HG03558 (cell line): ENCODE data around the gene PNLIP.

Experiments
- ATAC-seq: cut with Tn5 transposase; IDR thresholded peaks from one replicate; pipeline ENCODE4 v1.9.1; 2021; ENCODE audit warnings: moderate number of reproducible peaks; ENCODE audit not compliant: unreplicated experiment; ENCODE audit errors: extremely low read depth

The PNLIP gene

GRCh38 chr10:116611153-116611545 lies 65.4 kb downstream of the PNLIP start:
- no peak for ATAC-seq

GRCh38 chr10:116612107-116612769 lies 66.5 kb downstream of the PNLIP start:
- ATAC-seq, result no peak

- ATAC-seq, result no peak
Measured at GRCh38 chr10:116613471-116613870, 67.7 kb downstream of the PNLIP start.

GRCh38 chr10:116614796-116615195 lies 69.1 kb downstream of the PNLIP start:
- ATAC-seq, result no peak

- ATAC-seq, result no peak
Measured at GRCh38 chr10:116615199-116615776, 69.6 kb downstream of the PNLIP start.
